OCI-LY3 (cell line): ENCODE data around the gene MRPL57.
"Not testable (repeated sequence)": the region's sequence is repeated elsewhere in the genome, so short reads cannot be mapped to it uniquely, and the experiment has no call there.

Experiments used
- EZH2phosphoT487 ChIP-seq: fragments of 200-600 bp; shearing (Covaris generic); IDR thresholded peaks from 2 replicates; pipeline ENCODE4 v1.6.1; 2018; ENCODE audit warnings: antibody characterized with exemption, mixed run types, low read depth
- TF ChIP-seq, protein P1 (sequence below): fragments of 200-600, 300-600 bp; sonication (generic); IDR thresholded peaks from 2 replicates; pipeline ENCODE4 v1.5.1; 2014; ENCODE audit warnings: antibody characterized with exemption, low read length, low read depth

DNA sequence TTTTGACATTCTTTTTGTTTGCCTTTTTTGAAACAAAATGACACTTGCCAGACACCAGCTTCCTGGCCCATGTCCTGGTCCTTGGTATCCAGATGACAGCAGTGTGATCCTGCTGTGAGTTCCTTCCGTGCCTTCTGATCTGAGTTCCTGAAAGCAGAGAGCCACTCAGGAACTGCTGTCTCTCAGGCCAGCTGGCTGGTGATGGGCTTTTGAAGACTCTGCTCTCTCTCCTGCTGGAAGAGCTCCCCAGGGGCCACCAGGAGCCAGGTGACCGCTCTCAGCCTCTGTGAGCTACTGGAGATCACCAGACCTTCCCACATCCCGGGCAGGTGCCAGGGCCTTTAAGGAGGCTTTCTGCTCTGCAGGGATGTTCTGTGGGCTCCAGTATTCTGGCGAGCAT lies 21.9 kb downstream of the MRPL57 start:
- TF ChIP-seq, protein P1, sequence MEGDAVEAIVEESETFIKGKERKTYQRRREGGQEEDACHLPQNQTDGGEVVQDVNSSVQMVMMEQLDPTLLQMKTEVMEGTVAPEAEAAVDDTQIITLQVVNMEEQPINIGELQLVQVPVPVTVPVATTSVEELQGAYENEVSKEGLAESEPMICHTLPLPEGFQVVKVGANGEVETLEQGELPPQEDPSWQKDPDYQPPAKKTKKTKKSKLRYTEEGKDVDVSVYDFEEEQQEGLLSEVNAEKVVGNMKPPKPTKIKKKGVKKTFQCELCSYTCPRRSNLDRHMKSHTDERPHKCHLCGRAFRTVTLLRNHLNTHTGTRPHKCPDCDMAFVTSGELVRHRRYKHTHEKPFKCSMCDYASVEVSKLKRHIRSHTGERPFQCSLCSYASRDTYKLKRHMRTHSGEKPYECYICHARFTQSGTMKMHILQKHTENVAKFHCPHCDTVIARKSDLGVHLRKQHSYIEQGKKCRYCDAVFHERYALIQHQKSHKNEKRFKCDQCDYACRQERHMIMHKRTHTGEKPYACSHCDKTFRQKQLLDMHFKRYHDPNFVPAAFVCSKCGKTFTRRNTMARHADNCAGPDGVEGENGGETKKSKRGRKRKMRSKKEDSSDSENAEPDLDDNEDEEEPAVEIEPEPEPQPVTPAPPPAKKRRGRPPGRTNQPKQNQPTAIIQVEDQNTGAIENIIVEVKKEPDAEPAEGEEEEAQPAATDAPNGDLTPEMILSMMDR, result not testable (repeated sequence)
- TF ChIP-seq EZH2phosphoT487, result not testable (repeated sequence)
